Vagina (tissue), 2 donors: ENCODE data around the gene H2AZ2. TPM values are rescaled to one million over a fixed set of nuclear protein-coding genes. Genes with fewer than 3 reads are reported as not detected.
"Not testable (repeated sequence)": the region's sequence is repeated elsewhere in the genome, so short reads cannot be mapped to it uniquely, and the experiment has no call there.

ENCODE experiments used
- DNase-seq, 2 donors: peaks; one replicate each; pipeline ENCODE4 v3.0.0-alpha.2; 2017; ENCODE audit errors: extremely low spot score in 2 of 2
- H3K27ac ChIP-seq: fragments of 200-600 bp; sonication (generic); one replicate; pipeline ENCODE4 v1.5.1; 2019
- H3K27me3 ChIP-seq: fragments of 200-600 bp; sonication (generic); one replicate; pipeline ENCODE4 v1.5.1; 2019
- H3K36me3 ChIP-seq, 2 donors: fragments of 200-600 bp; sonication (generic); one replicate each; pipeline ENCODE4 v1.5.1; 2017 to 2019
- H3K4me1 ChIP-seq: fragments of 200-600 bp; sonication (generic); one replicate; pipeline ENCODE4 v1.5.1; 2019
- H3K4me3 ChIP-seq, 2 donors: fragments of 200-600 bp; sonication (generic); 1 replicate in 1 of 2; 2 replicates in 1 of 2; pipeline ENCODE4 v1.5.1; 2016 to 2019
- H3K9me3 ChIP-seq: fragments of 200-600 bp; sonication (generic); one replicate; pipeline ENCODE4 v1.5.1; 2019
- CTCF ChIP-seq, 3 experiments: fragments of 450-650 bp in 2 of 3; fragments of 200-600 bp in 1 of 3; sonication (generic) in 1 of 3; IDR thresholded peaks; one replicate each; pipeline ENCODE4 v1.5.1; 2017 to 2019; ENCODE audit warnings: antibody characterized with exemption in 3 of 3, mild to moderate bottlenecking in 2 of 3, moderate library complexity in 2 of 3
- POLR2A ChIP-seq, 2 donors: fragments of 450-650 bp; IDR thresholded peaks; one replicate each; pipeline ENCODE4 v1.6.1; 2017; ENCODE audit warnings: antibody characterized with exemption in 2 of 2, mild to moderate bottlenecking in 2 of 2, moderate library complexity in 2 of 2
- POLR2AphosphoS5 ChIP-seq, 2 donors: sonication (generic); formaldehyde crosslinking; IDR thresholded peaks; one replicate each; pipeline ENCODE4 v1.9.0; 2017; ENCODE audit warnings: antibody characterized with exemption in 2 of 2, mild to moderate bottlenecking in 2 of 2, low read depth in 1 of 2; ENCODE audit not compliant: insufficient read depth in 1 of 2
- intact Hi-C: fragments of 100-400 bp; cut with DNase I; formaldehyde crosslinking; loops from one replicate; pipeline ENCODE4 v1.15.1; 2023
- total RNA-seq: library from RNA; depleted of rRNA; stranded (reverse); fragments of >200 nt; gene quantifications from one replicate; pipeline ENCODE4 v1.2.3, GENCODE V29; 2016

Gene H2AZ2
- total RNA-seq, 1 donor from 2014 or later, result 97.5 TPM

GRCh38 chr7:44867073-44867995 is 19.4 kb upstream of the H2AZ2 start:
- H3K36me3 ChIP-seq, result no peaks in the 10 kb centered on the region
- H3K27me3 ChIP-seq, result no peaks in the 10 kb centered on the region
- DNase-seq, result no peak
- no peaks in the 10 kb centered on the region for H3K9me3 ChIP-seq
- intact Hi-C loops, result no loop called here
- H3K4me1 ChIP-seq, result no peaks in the 10 kb centered on the region
- peak overlapping the region; percentile 34 for H3K27ac ChIP-seq
- H3K4me3 ChIP-seq, result no peak overlapping the region
- peak in 1 of 2 donors; percentile 82 for TF ChIP-seq POLR2AphosphoS5 (IDR thresholded peaks at IDR 0.05; ENCODE audit: insufficient read depth in 1 of 2, low read depth in 1 of 2)
- TF ChIP-seq CTCF (IDR thresholded peaks at IDR 0.05), result no peak

GRCh38 chr7:44861949-44862348 is 14.1 kb upstream of the H2AZ2 start:
- H3K9me3 ChIP-seq, intact Hi-C loops, H3K4me1 ChIP-seq: not testable (repeated sequence)

GRCh38 chr7:44858161-44858560 is 10.3 kb upstream of the H2AZ2 start:
- no peak for DNase-seq
- no peak for TF ChIP-seq POLR2AphosphoS5 (IDR thresholded peaks at IDR 0.05; ENCODE audit: insufficient read depth in 1 of 2, low read depth in 1 of 2)
- no peak for TF ChIP-seq CTCF (IDR thresholded peaks at IDR 0.05)
- no peak for TF ChIP-seq POLR2A (IDR thresholded peaks at IDR 0.05)
- Histone ChIP-seq H3K27ac (no peak overlapping the region), H3K27me3 (no peaks in the 10 kb centered on the region), H3K36me3 (no peaks in the 10 kb centered on the region), H3K4me1 (no peaks in the 10 kb centered on the region), H3K9me3 (no peaks in the 10 kb centered on the region), H3K4me3 (no peak overlapping the region)
- intact Hi-C loops, result loop anchor here (5.0 to 10.0 kb wide), 2 partner anchors 64 to 277 kb away; no protein-coding TSS in a partner anchor

More at GRCh38 chr7:44861949-44862348, 14.1 kb upstream of the H2AZ2 start:
- not testable (repeated sequence) for H3K27me3 ChIP-seq, H3K36me3 ChIP-seq, H3K27ac ChIP-seq, H3K4me3 ChIP-seq, DNase-seq

GRCh38 chr7:44854644-44855364 is 6.9 kb upstream of the H2AZ2 start:
- TF ChIP-seq POLR2AphosphoS5 (IDR thresholded peaks at IDR 0.05; ENCODE audit: insufficient read depth in 1 of 2, low read depth in 1 of 2), result no peak
- no peak for TF ChIP-seq CTCF (IDR thresholded peaks at IDR 0.05)
- no peak for TF ChIP-seq POLR2A (IDR thresholded peaks at IDR 0.05)

GRCh38 chr7:44853391-44853790 is 5.5 kb upstream of the H2AZ2 start:
- intact Hi-C loops, result loop anchor here (10.0 kb wide), 1 partner anchor 281 kb away; no protein-coding TSS in a partner anchor
- no peak overlapping the region for H3K27ac ChIP-seq
- TF ChIP-seq POLR2A (IDR thresholded peaks at IDR 0.05) (no peak), CTCF (IDR thresholded peaks at IDR 0.05) (no peak), POLR2AphosphoS5 (IDR thresholded peaks at IDR 0.05; ENCODE audit: insufficient read depth in 1 of 2, low read depth in 1 of 2) (no peak)
- DNase-seq, result no peak
- no peaks in the 10 kb centered on the region for H3K36me3 ChIP-seq
- H3K4me1 ChIP-seq, result no peaks in the 10 kb centered on the region
- H3K4me3 ChIP-seq, result no peak overlapping the region
- no peaks in the 10 kb centered on the region for H3K9me3 ChIP-seq
- H3K27me3 ChIP-seq, result no peaks in the 10 kb centered on the region

More at GRCh38 chr7:44854644-44855364, 6.9 kb upstream of the H2AZ2 start:
- intact Hi-C loops, result loop anchor here (5.0 to 10.0 kb wide), 2 partner anchors 67 to 280 kb away; no protein-coding TSS in a partner anchor
- Histone ChIP-seq H3K4me1 (no peaks in the 10 kb centered on the region), H3K9me3 (no peaks in the 10 kb centered on the region), H3K27ac (no peak overlapping the region), H3K27me3 (no peaks in the 10 kb centered on the region), H3K4me3 (no peak overlapping the region), H3K36me3 (no peaks in the 10 kb centered on the region)
- DNase-seq, result no peak
